H1 (cell line): ENCODE measurements around the gene FOXN3. TPM values are rescaled to one million over a fixed set of nuclear protein-coding genes. Genes with fewer than 3 reads are reported as not detected.
A peak's percentile ranks its signal among the peaks of the same experiment; 100 is the strongest.

Experiments
- CTCF ChIA-PET: fragments of 300-600 bp; sonication (Branson Sonifier 250); formaldehyde crosslinking; loops from one replicate; lab custom pipeline; 2021; ENCODE audit not compliant: partially characterized antibody; lab: Charles Lee
- POLR2A ChIA-PET: fragments of 300-600 bp; sonication (Branson Sonifier 250); formaldehyde crosslinking; loops from one replicate; lab custom pipeline; 2021; ENCODE audit warnings: inconsistent platforms; ENCODE audit not compliant: partially characterized antibody; lab: Charles Lee
- DNase-seq, 2 experiments: peaks; one replicate each; pipeline versions ENCODE4 v3.0.0 to v3.0.0-alpha.2; 2010 to 2022; ENCODE audit warnings: low spot score in 2 of 2, low read depth in 1 of 2, mixed read lengths in 1 of 2
- FAIRE-seq: peaks from 2 replicates; lab custom pipeline; 2011; peaks lifted over from hg19 to GRCh38; lab: Jason Lieb, UNC
- H2AFZ ChIP-seq: 2 replicates; pipeline ENCODE4 v1.8.1; 2012; ENCODE audit warnings: low read length, inconsistent platforms
- H2AK5ac ChIP-seq: 2 replicates; pipeline ENCODE4 v1.6.1; 2013; ENCODE audit warnings: low read depth, low read length
- H2BK120ac ChIP-seq: replicated peaks from 2 replicates; pipeline ENCODE3; 2013; ENCODE audit warnings: low read depth, low read length, inconsistent platforms
- H2BK12ac ChIP-seq: 2 replicates; pipeline ENCODE4 v1.6.1; 2013; ENCODE audit warnings: low read depth, low read length
- H2BK15ac ChIP-seq: 2 replicates; pipeline ENCODE4 v1.6.1; 2013; ENCODE audit warnings: low read length
- H2BK20ac ChIP-seq: 2 replicates; pipeline ENCODE4 v1.6.1; 2013; ENCODE audit warnings: low read length
- H2BK5ac ChIP-seq: 2 replicates; pipeline ENCODE4 v1.6.1; 2013; ENCODE audit warnings: low read depth, low read length
- H3K14ac ChIP-seq: 2 replicates; pipeline ENCODE4 v1.6.1; 2013; ENCODE audit warnings: inconsistent platforms; ENCODE audit not compliant: insufficient read length
- H3K18ac ChIP-seq: 2 replicates; pipeline ENCODE4 v1.6.1; 2013; ENCODE audit warnings: low read length; ENCODE audit errors: extremely low read depth
- H3K23ac ChIP-seq: 2 replicates; pipeline ENCODE4 v1.6.1; 2013; ENCODE audit warnings: inconsistent platforms; ENCODE audit not compliant: insufficient read length
- H3K23me2 ChIP-seq: 2 replicates; pipeline ENCODE4 v1.6.1; 2013; ENCODE audit warnings: low read depth, low read length
- H3K27ac ChIP-seq: 2 replicates; pipeline ENCODE4 v1.6.1; 2011; ENCODE audit warnings: low read depth, low read length, inconsistent platforms
- H3K27me3 ChIP-seq, 4 experiments: replicated peaks in 1 of 4; 1 replicate in 1 of 4; 2 replicates in 3 of 4; pipeline versions ENCODE4 v1.6.1 to v1.8.1; 2011 to 2013; ENCODE audit warnings: low read length in 3 of 4, mild to moderate bottlenecking in 3 of 4, inconsistent platforms in 2 of 4, mixed read lengths in 2 of 4, moderate library complexity in 1 of 4; ENCODE audit not compliant: control insufficient read depth in 3 of 4, insufficient read depth in 3 of 4; ENCODE audit errors: extremely low read depth in 1 of 4
- H3K36me3 ChIP-seq, 4 experiments: 2 replicates each; pipeline versions ENCODE4 v1.6.1 to v1.8.1; 2011 to 2013; ENCODE audit warnings: mild to moderate bottlenecking in 4 of 4, low read length in 3 of 4, moderate library complexity in 2 of 4, control low read depth in 1 of 4, inconsistent platforms in 1 of 4; ENCODE audit not compliant: insufficient read depth in 4 of 4, control insufficient read depth in 2 of 4
- H3K4ac ChIP-seq: replicated peaks from 2 replicates; pipeline ENCODE3; 2013; ENCODE audit warnings: low read length, low read depth, mixed read lengths, inconsistent platforms; ENCODE audit not compliant: insufficient read length
- H3K4me1 ChIP-seq, 4 experiments: replicated peaks in 1 of 4; 1 replicate in 1 of 4; 2 replicates in 3 of 4; pipeline versions ENCODE4 v1.6.1 to v1.8.1; 2011 to 2013; ENCODE audit warnings: low read length in 3 of 4, inconsistent platforms in 2 of 4, mixed read lengths in 1 of 4; ENCODE audit not compliant: insufficient read depth in 4 of 4, control insufficient read depth in 3 of 4
- H3K4me2 ChIP-seq, 2 experiments: 2 replicates each; pipeline versions ENCODE4 v1.6.1 to v1.8.1; 2011 to 2013; ENCODE audit warnings: low read depth in 2 of 2, low read length in 2 of 2, control low read depth in 1 of 2, inconsistent platforms in 1 of 2, mild to moderate bottlenecking in 1 of 2; ENCODE audit not compliant: insufficient read depth in 1 of 2
- H3K4me3 ChIP-seq, 4 experiments: fragments of 200-600, 300-600 bp in 1 of 4; sonication (generic), shearing (Covaris generic), sonication (Bioruptor Twin) in 1 of 4; 2 replicates each; pipeline versions ENCODE4 v1.5.1 to v1.8.1; 2011 to 2016; ENCODE audit warnings: low read length in 4 of 4, low read depth in 3 of 4, control low read depth in 2 of 4, inconsistent platforms in 2 of 4, mild to moderate bottlenecking in 2 of 4, mixed read lengths in 1 of 4, moderate library complexity in 1 of 4; ENCODE audit not compliant: insufficient read depth in 2 of 4; ENCODE audit errors: extremely low read depth in 1 of 4
- H3K56ac ChIP-seq: replicated peaks from 2 replicates; pipeline ENCODE3; 2013; ENCODE audit warnings: low read depth, mild to moderate bottlenecking, mixed read lengths, low read length, inconsistent platforms; ENCODE audit not compliant: insufficient read length
- H3K79me1 ChIP-seq: 2 replicates; pipeline ENCODE4 v1.6.1; 2013; ENCODE audit warnings: low read depth, low read length, control low read depth
- H3K79me2 ChIP-seq, 2 experiments: 2 replicates each; pipeline versions ENCODE4 v1.6.1 to v1.8.1; 2012 to 2013; ENCODE audit warnings: low read length in 2 of 2, mild to moderate bottlenecking in 2 of 2, inconsistent platforms in 1 of 2; ENCODE audit not compliant: insufficient read depth in 2 of 2, control insufficient read depth in 1 of 2
- H3K9ac ChIP-seq, 4 experiments: replicated peaks in 1 of 4; 1 replicate in 1 of 4; 2 replicates in 3 of 4; pipeline versions ENCODE4 v1.6.1 to v1.8.1; 2011 to 2013; ENCODE audit warnings: low read depth in 3 of 4, low read length in 3 of 4, control low read depth in 2 of 4, mild to moderate bottlenecking in 2 of 4, moderate library complexity in 2 of 4, inconsistent platforms in 1 of 4; ENCODE audit errors: extremely low read depth in 1 of 4
- H3K9me3 ChIP-seq, 2 experiments: 2 replicates each; pipeline versions ENCODE4 v1.6.1 to v1.8.1; 2012 to 2013; ENCODE audit warnings: mild to moderate bottlenecking in 2 of 2, moderate library complexity in 2 of 2, control low read depth in 1 of 2, inconsistent platforms in 1 of 2, low read depth in 1 of 2, low read length in 1 of 2, mixed read lengths in 1 of 2; ENCODE audit not compliant: insufficient read depth in 2 of 2
- H4K20me1 ChIP-seq, 2 experiments: replicated peaks in 1 of 2; 2 replicates each; pipeline versions ENCODE3 to v1.8.1; 2011 to 2013; ENCODE audit warnings: inconsistent platforms in 2 of 2, low read length in 2 of 2, mild to moderate bottlenecking in 1 of 2; ENCODE audit not compliant: insufficient read depth in 2 of 2, control insufficient read depth in 1 of 2
- H4K5ac ChIP-seq: 2 replicates; pipeline ENCODE4 v1.6.1; 2013; ENCODE audit warnings: low read length, low read depth, mixed read lengths, inconsistent platforms; ENCODE audit not compliant: insufficient read length
- H4K8ac ChIP-seq: 2 replicates; pipeline ENCODE4 v1.8.0; 2013; ENCODE audit warnings: mild to moderate bottlenecking, moderate library complexity, low read length, inconsistent platforms; ENCODE audit not compliant: insufficient read depth; ENCODE audit errors: extremely low read depth
- H4K91ac ChIP-seq: replicated peaks from 2 replicates; pipeline ENCODE3; 2013; ENCODE audit warnings: low read length, mixed read lengths, inconsistent platforms; ENCODE audit not compliant: insufficient read length
- BCL11A ChIP-seq, 2 experiments: IDR thresholded peaks; one replicate each; pipeline ENCODE4 v1.6.1; 2011; ENCODE audit warnings: low read depth in 2 of 2, low read length in 2 of 2, mild to moderate bottlenecking in 2 of 2
- HDAC6 ChIP-seq: IDR thresholded peaks from one replicate; pipeline ENCODE4 v1.7.1; 2012; ENCODE audit warnings: low read depth, mild to moderate bottlenecking, inconsistent platforms, low read length, moderate library complexity
- JUND ChIP-seq: IDR thresholded peaks from 2 replicates; pipeline ENCODE4 v1.6.1; 2011; ENCODE audit warnings: mild to moderate bottlenecking, improper control_type of control experiment, low read length
- KDM4A ChIP-seq: IDR thresholded peaks from one replicate; pipeline ENCODE4 v1.7.1; 2012; ENCODE audit warnings: low read depth, mild to moderate bottlenecking, moderate library complexity, low read length, inconsistent platforms; ENCODE audit not compliant: severe bottlenecking
- MAFK ChIP-seq: IDR thresholded peaks from 2 replicates; pipeline ENCODE4 v1.6.1; 2012; ENCODE audit warnings: low read depth, mild to moderate bottlenecking, improper control_type of control experiment, low read length
- RNF2 ChIP-seq: fragments of 200-900, 300-1000 bp; sonication (generic); IDR thresholded peaks from 2 replicates; pipeline ENCODE4 v1.7.1; 2016; ENCODE audit warnings: borderline replicate concordance, low read depth, mild to moderate bottlenecking, antibody characterized with exemption, low read length; ENCODE audit not compliant: poor library complexity, severe bottlenecking; ENCODE audit errors: missing control alignments
- SAP30 ChIP-seq: fragments of 300-600 bp; sonication (generic); IDR thresholded peaks from 2 replicates; pipeline ENCODE4 v1.7.1; 2012; ENCODE audit warnings: low read length, moderate library complexity, mild to moderate bottlenecking, inconsistent platforms; ENCODE audit not compliant: insufficient read depth, insufficient replicate concordance
- SIRT6 ChIP-seq: IDR thresholded peaks from one replicate; pipeline ENCODE4 v1.7.1; 2012; ENCODE audit warnings: low read length, inconsistent platforms
- SIX5 ChIP-seq: IDR thresholded peaks from 2 replicates; pipeline ENCODE4 v1.6.1; 2011; ENCODE audit warnings: mild to moderate bottlenecking, low read depth, low read length
- SRF ChIP-seq: IDR thresholded peaks from 2 replicates; pipeline ENCODE4 v1.6.1; 2011; ENCODE audit warnings: mild to moderate bottlenecking, low read depth, low read length, moderate library complexity
- TBP ChIP-seq: IDR thresholded peaks from 2 replicates; pipeline ENCODE4 v1.6.1; 2011; ENCODE audit warnings: low read depth, low read length, improper control_type of control experiment
- YY1 ChIP-seq: IDR thresholded peaks from 2 replicates; pipeline ENCODE4 v1.6.1; 2011; ENCODE audit warnings: low read depth, mild to moderate bottlenecking, low read length
- WGBS, 2 experiments: shearing (Covaris generic) in 1 of 2; methylation state at CpG; one replicate each; pipeline versions ENCODE4 v1.1.6 to v1.1.7; 2013 to 2015; ENCODE audit warnings: low lambda C conversion rate in 2 of 2, mixed read lengths in 2 of 2, inconsistent platforms in 1 of 2, low coverage in 1 of 2, missing lambda C conversion rate in 1 of 2; ENCODE audit not compliant: insufficient replicate concordance in 2 of 2, insufficient coverage in 1 of 2, insufficient read length in 1 of 2; ENCODE audit errors: extremely low coverage in 1 of 2, missing lambda C conversion rate in 1 of 2; 5-methylcytosine and 5-hydroxymethylcytosine counted together
- polyA plus RNA-seq, 7 experiments: library from polyadenylated mRNA; depleted of rRNA in 3 of 7; stranded (reverse) in 5 of 7; unstranded in 2 of 7; fragments of >200 nt in 5 of 7; fragments of 200-250 nt in 2 of 7; gene quantifications; 1 replicate in 5 of 7; 2 replicates in 1 of 7; 4 replicates in 1 of 7; pipeline versions ENCODE4 v1.2.1 to v1.2.3, GENCODE V29; 2011 to 2013; ENCODE audit warnings: missing spikeins in 2 of 7, mixed read lengths in 2 of 7
- total RNA-seq: library from RNA; stranded (reverse); fragmentation: NEBNext Ultra II Directional; extraction: Animal tissue kit (Norgen Biotek cat#: 25700); gene quantifications from 2 replicates; pipeline ENCODE4 v1.2.1, GENCODE V29; 2021
- TF ChIP-seq, protein P1 (sequence below): IDR thresholded peaks from 2 replicates; pipeline ENCODE4 v1.6.1; 2012; ENCODE audit warnings: inconsistent platforms

The FOXN3 gene
- total and polyA plus RNA-seq, 2 of the 8 experiments (the other 6 are each of a cell fraction or from before 2014, with no cell fraction given) = 52.6 to 178 TPM

DNA sequence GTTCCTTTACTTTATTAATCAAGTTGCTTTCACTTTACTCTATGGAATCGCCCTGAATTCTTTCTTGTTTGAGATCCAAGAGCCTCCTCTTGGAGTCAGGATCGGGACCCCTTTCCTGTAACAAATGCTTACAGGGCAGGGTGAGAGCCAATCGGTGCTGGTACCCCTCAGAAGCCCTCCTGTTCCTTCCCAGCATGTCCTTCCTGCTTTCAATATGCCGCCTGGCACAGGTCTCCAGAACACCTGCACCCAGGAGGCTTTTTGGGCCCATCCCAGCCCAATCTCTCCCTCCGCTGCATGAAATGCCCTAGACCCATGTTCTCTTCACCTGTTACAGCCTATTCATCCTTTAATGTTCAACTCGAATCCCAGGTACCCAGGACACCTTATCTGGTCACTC lies 122.2 kb downstream of the FOXN3 start:
- Histone ChIP-seq H4K91ac (peak overlapping the region; percentile 96), H3K14ac (no peak overlapping the region), H3K4me1 (peaks cover 18 to 44% (median 36%) of the 10 kb centered on the region in 4 experiments), H3K4me3 (no peak overlapping the region), H2BK15ac (0 out of 2 replicates have a peak overlapping the region, but pooled peaks have one; percentile 62), H3K23me2 (no peaks in the 10 kb centered on the region; the same call in none of the 2 replicates), H3K23ac (no peak overlapping the region), H2BK12ac (peak overlapping the region; percentile 96), H2BK120ac (peak overlapping the region; percentile 10), H3K36me3 (peaks cover 0 to 11% (median 4%) of the 10 kb centered on the region in 4 experiments; a peak in 5 of 8 replicates), H4K5ac (peak overlapping the region; percentile 10), H4K20me1 (no peaks in the 10 kb centered on the region), H3K9me3 (no peaks in the 10 kb centered on the region), H2AFZ (no peak overlapping the region), H2AK5ac (peak overlapping the region; percentile 95), H4K8ac (no peak overlapping the region), H3K79me1 (peaks cover 19% of the 10 kb centered on the region), H2BK5ac (peak overlapping the region; percentile 87), H3K4me2 (no peak overlapping the region; a peak in 1 of 4 replicates), H3K79me2 (peaks cover 0 to 64% of the 10 kb centered on the region in 2 experiments; a peak in 3 of 4 replicates), H2BK20ac (peak overlapping the region; percentile 100), H3K9ac (peak overlapping the region in 1 of 4 experiments; percentile 0; a peak in 1 of 7 replicates), H3K27me3 (no peaks in the 10 kb centered on the region), H3K18ac (peak overlapping the region; percentile 99), H3K56ac (peak overlapping the region; percentile 72), H3K27ac (peak overlapping the region; percentile 87; the same call in 1 of the 2 replicates), H3K4ac (peak overlapping the region; percentile 95)
- POLR2A ChIA-PET = interaction anchor here (0.6 to 2.2 kb wide), 3 partner anchors 10 to 120 kb away, joined by 3 to 9 read pairs (median 3); no protein-coding TSS in a partner anchor
- FAIRE-seq (no peak), DNase-seq (no peak)
- CTCF ChIA-PET = interaction anchor here (0.8 to 2.3 kb wide), 5 partner anchors 15 to 1048 kb away, joined by 3 to 7 read pairs (median 4); no protein-coding TSS in a partner anchor
- 89% methylated on average over 6 of the region's 6 CpGs; no CpG with 5 or more reads in 1 of the 2 experiments for WGBS, 2 experiments
- no peak for TF ChIP-seq RNF2
- no peak for TF ChIP-seq TBP
- TF ChIP-seq MAFK = no peak
- TF ChIP-seq YY1 = no peak
- TF ChIP-seq KDM4A = no peak
- no peak for TF ChIP-seq SAP30
- no peak for TF ChIP-seq SIX5
- no peak for TF ChIP-seq SIRT6
- TF ChIP-seq, protein P1, sequence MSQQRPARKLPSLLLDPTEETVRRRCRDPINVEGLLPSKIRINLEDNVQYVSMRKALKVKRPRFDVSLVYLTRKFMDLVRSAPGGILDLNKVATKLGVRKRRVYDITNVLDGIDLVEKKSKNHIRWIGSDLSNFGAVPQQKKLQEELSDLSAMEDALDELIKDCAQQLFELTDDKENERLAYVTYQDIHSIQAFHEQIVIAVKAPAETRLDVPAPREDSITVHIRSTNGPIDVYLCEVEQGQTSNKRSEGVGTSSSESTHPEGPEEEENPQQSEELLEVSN = no peak
- no peak for TF ChIP-seq JUND
- TF ChIP-seq HDAC6 = no peak
- TF ChIP-seq BCL11A (IDR thresholded peaks at IDR 0.05; ENCODE audit: low read depth in 2 of 2, low read length in 2 of 2) = no peak
- no peak for TF ChIP-seq SRF
